Measurements from ENCODE around the gene CDK19. TPM values are rescaled to one million over a fixed set of nuclear protein-coding genes. Genes with fewer than 3 reads are reported as not detected.

CDK19 gene
- total RNA-seq, 1 donor from 2014 or later, result 9.1 TPM

- TF ChIP-seq CTCF (IDR thresholded peaks at IDR 0.05; ENCODE audit: borderline replicate concordance), result no peak
- no peak for DNase-seq
- Histone ChIP-seq H3K27ac (replicated peaks) (no peak overlapping the region), H3K27me3 (ENCODE audit: low read depth) (no peaks in the 10 kb centered on the region), H3K4me1 (no peaks in the 10 kb centered on the region), H3K4me3 (no peak overlapping the region), H3K36me3 (no peaks in the 10 kb centered on the region), H3K9me3 (replicated peaks) (no peaks in the 10 kb centered on the region)
- intact Hi-C loops (cut with micrococcal nuclease), result no loop called here
These were observed 105.2 kb downstream of the CDK19 start for GRCh38 chr6:110710115-110710514.

GRCh38 chr6:110708295-110708950, 106.8 kb downstream of the CDK19 start:
- Histone ChIP-seq H3K27me3 (ENCODE audit: low read depth) (no peaks in the 10 kb centered on the region), H3K36me3 (no peaks in the 10 kb centered on the region), H3K27ac (replicated peaks) (no peak overlapping the region), H3K4me1 (peaks cover 12% of the 10 kb centered on the region), H3K9me3 (replicated peaks) (no peaks in the 10 kb centered on the region), H3K4me3 (no peak overlapping the region)
- intact Hi-C loops (cut with micrococcal nuclease), result no loop called here
- no peak for DNase-seq
- TF ChIP-seq CTCF (IDR thresholded peaks at IDR 0.05; ENCODE audit: borderline replicate concordance), result no peak

- DNase-seq, result no peak
- H3K9me3 ChIP-seq (replicated peaks), result no peaks in the 10 kb centered on the region
- intact Hi-C loops (cut with micrococcal nuclease), result no loop called here
- no peak for TF ChIP-seq CTCF (IDR thresholded peaks at IDR 0.05; ENCODE audit: borderline replicate concordance)
- no peak overlapping the region for H3K27ac ChIP-seq (replicated peaks)
- H3K4me1 ChIP-seq, result peaks cover 12% of the 10 kb centered on the region
- no peak overlapping the region for H3K4me3 ChIP-seq
- no peaks in the 10 kb centered on the region for H3K27me3 ChIP-seq (ENCODE audit: low read depth)
- H3K36me3 ChIP-seq, result no peaks in the 10 kb centered on the region
These were observed 109.7 kb downstream of the CDK19 start for GRCh38 chr6:110705543-110705942.

GRCh38 chr6:110703906-110704594, 111.2 kb downstream of the CDK19 start:
- H3K27ac ChIP-seq (replicated peaks), result no peak overlapping the region
- no peak for TF ChIP-seq CTCF (IDR thresholded peaks at IDR 0.05; ENCODE audit: borderline replicate concordance)
- no peak for DNase-seq
- intact Hi-C loops (cut with micrococcal nuclease), result no loop called here
- H3K9me3 ChIP-seq (replicated peaks), result no peaks in the 10 kb centered on the region
- H3K4me3 ChIP-seq, result no peak overlapping the region
- no peaks in the 10 kb centered on the region for H3K36me3 ChIP-seq
- no peaks in the 10 kb centered on the region for H3K27me3 ChIP-seq (ENCODE audit: low read depth)
- H3K4me1 ChIP-seq, result peaks cover 12% of the 10 kb centered on the region

- no peak for TF ChIP-seq CTCF (IDR thresholded peaks at IDR 0.05; ENCODE audit: borderline replicate concordance)
- Histone ChIP-seq H3K9me3 (replicated peaks) (no peaks in the 10 kb centered on the region), H3K4me1 (peaks cover 12% of the 10 kb centered on the region), H3K4me3 (no peak overlapping the region), H3K27ac (replicated peaks) (no peak overlapping the region), H3K36me3 (no peaks in the 10 kb centered on the region), H3K27me3 (ENCODE audit: low read depth) (no peaks in the 10 kb centered on the region)
- DNase-seq, result no peak
- intact Hi-C loops (cut with micrococcal nuclease), result no loop called here
These were observed 112.0 kb downstream of the CDK19 start for GRCh38 chr6:110703010-110703905.
